AG04449 (cell line): ENCODE measurements around the gene ADAD1.
A peak's percentile ranks its signal among the peaks of the same experiment; 100 is the strongest.

Experiments
- CTCF ChIA-PET: fragments of 350-600 bp; formaldehyde crosslinking; extraction: SDS; loops from one replicate; lab custom pipeline; 2021; ENCODE audit warnings: antibody characterized with exemption; lab: Yijun Ruan, JAX
- POLR2A ChIA-PET: fragments of 400-600, 350-600 bp; formaldehyde crosslinking; extraction: SDS; loops from one replicate; lab custom pipeline; 2020; ENCODE audit warnings: antibody characterized with exemption, inconsistent platforms; lab: Yijun Ruan, JAX
- DNase-seq: peaks from one replicate; pipeline ENCODE4 v3.0.0-alpha.2; 2010; ENCODE audit warnings: low read depth, low spot score
- H3K4me3 ChIP-seq: 2 replicates; pipeline ENCODE4 v1.5.1; 2011; ENCODE audit warnings: low read depth, mild to moderate bottlenecking, control low read depth, low read length
- CTCF ChIP-seq: IDR thresholded peaks from one replicate; pipeline ENCODE4 v1.5.1; 2011; ENCODE audit warnings: mild to moderate bottlenecking, moderate library complexity, low read length, control low read depth, inconsistent platforms; ENCODE audit not compliant: insufficient read depth; ENCODE audit errors: missing control alignments

ADAD1 gene

GRCh38 chr4:122423246-122423645, 44.4 kb downstream of the ADAD1 start:
- POLR2A ChIA-PET, result no interaction called here
- peak; percentile 4 for DNase-seq
- H3K4me3 ChIP-seq, result no peak overlapping the region
- no peak for TF ChIP-seq CTCF
- CTCF ChIA-PET, result no interaction called here

GRCh38 chr4:122431351-122431750, 52.5 kb downstream of the ADAD1 start:
- CTCF ChIA-PET, result no interaction called here
- no peak overlapping the region for H3K4me3 ChIP-seq
- no peak for TF ChIP-seq CTCF
- POLR2A ChIA-PET, result no interaction called here
- no peak for DNase-seq

GRCh38 chr4:122434285-122434684, 55.5 kb downstream of the ADAD1 start:
- no peak for DNase-seq
- ChIA-PET CTCF (interaction anchor here (0.8 kb wide), 1 partner anchor 14 kb away, joined by 3 read pairs; no protein-coding TSS in a partner anchor), POLR2A (no interaction called here)
- no peak for TF ChIP-seq CTCF
- H3K4me3 ChIP-seq, result no peak overlapping the region

- no peak overlapping the region for H3K4me3 ChIP-seq
- peak; percentile 16 for TF ChIP-seq CTCF
- POLR2A ChIA-PET, result no interaction called here
- CTCF ChIA-PET, result no interaction called here
- DNase-seq, result peak; percentile 1
Measured at GRCh38 chr4:122450847-122451246, 72.0 kb downstream of the ADAD1 start.

GRCh38 chr4:122453384-122453995, 74.7 kb downstream of the ADAD1 start:
- ChIA-PET POLR2A (no interaction called here), CTCF (no interaction called here)
- no peak overlapping the region for H3K4me3 ChIP-seq
- DNase-seq, result no peak
- no peak for TF ChIP-seq CTCF

- no peak for DNase-seq
- H3K4me3 ChIP-seq, result no peak within 1 kb of the TSS
- TF ChIP-seq CTCF, result no peak
- ChIA-PET POLR2A (no interaction called here), CTCF (interaction anchor here (1.3 kb wide), 1 partner anchor 122 kb away, joined by 3 read pairs; no protein-coding TSS in a partner anchor)
Measured at GRCh38 chr4:122456231-122457116, 77.7 kb downstream of the ADAD1 start, which contains the start of gene IL2. Gene IL2 (minus strand): TSS chr4:122456725. CDS start chr4:122456440, 285 bp downstream.
